Psoas muscle (tissue), 8 donors: ENCODE measurements around the gene LCN1. TPM values are rescaled to one million over a fixed set of nuclear protein-coding genes. Genes with fewer than 3 reads are reported as not detected.

Source experiments
- ATAC-seq, 4 donors: fragments of 200-7000 bp; cut with Tn5 transposase; one replicate each; pipeline ENCODE4 v1.9.1; 2020; ENCODE audit warnings: moderate library complexity in 3 of 4, mild to moderate bottlenecking in 2 of 4
- DNase-seq, 2 donors: peaks; one replicate each; pipeline ENCODE4 v3.0.0-alpha.2; 2020
- H3K27ac ChIP-seq: fragments of 200-600 bp; one replicate; pipeline ENCODE4 v1.8.0; 2022
- H3K27me3 ChIP-seq, 3 donors: fragments of 200-600 bp in 1 of 3; one replicate each; pipeline versions ENCODE4 v1.6.1 to v1.8.0; 2013 to 2022; ENCODE audit warnings: low read length in 2 of 3, mild to moderate bottlenecking in 2 of 3, moderate library complexity in 1 of 3; ENCODE audit not compliant: insufficient read depth in 3 of 3
- H3K36me3 ChIP-seq, 2 donors: fragments of 200-600 bp in 1 of 2; one replicate each; pipeline versions ENCODE4 v1.6.1 to v1.8.0; 2013 to 2022; ENCODE audit warnings: low read depth in 1 of 2, mild to moderate bottlenecking in 1 of 2, moderate library complexity in 1 of 2; ENCODE audit not compliant: insufficient read depth in 1 of 2
- H3K4me1 ChIP-seq: fragments of 200-600 bp; one replicate; pipeline ENCODE4 v1.8.0; 2022
- H3K4me3 ChIP-seq: fragments of 200-600 bp; one replicate; pipeline ENCODE4 v1.8.0; 2022; ENCODE audit warnings: mild to moderate bottlenecking
- H3K9me3 ChIP-seq: fragments of 200-600 bp; one replicate; pipeline ENCODE4 v1.8.0; 2022
- CTCF ChIP-seq: fragments of 200-600 bp; IDR thresholded peaks from one replicate; pipeline ENCODE4 v1.8.0; 2022; ENCODE audit warnings: antibody characterized with exemption
- WGBS, 3 donors: extraction: QIAGEN DNeasy Blood & Tissue Kit; methylation state at CpG; one replicate each; pipeline versions ENCODE4 v1.1.6 to v1.1.7; 2013; 5-methylcytosine and 5-hydroxymethylcytosine counted together
- intact Hi-C, 2 donors: fragments of 100-400 bp; cut with DNase I; formaldehyde crosslinking; loops; one replicate each; pipeline versions ENCODE4 v1.11.0 to v1.14.2; 2022
- polyA plus RNA-seq, 3 donors: library from polyadenylated mRNA; stranded (reverse); fragments of 200-250 nt; gene quantifications; one replicate each; pipeline ENCODE4 v1.2.3, GENCODE V29; 2013
- total RNA-seq, 4 donors: library from RNA; stranded (reverse); fragmentation: NEBNext Ultra II Directional in 2 of 4; extraction: Animal tissue kit (Norgen Biotek cat#: 25700) in 2 of 4; gene quantifications; one replicate each; pipeline versions ENCODE4 v1.2.1 to v1.2.4, GENCODE V29; 2021 to 2023
- donor health status: healthy with polysubstance abuse.
- donor health status: DM: no; HTN: no; CAD: no; lungs with moderate emphysema.
- donor health status: Bipolar disorder and iron deficiency.
- donor health status: healthy.
- donor health status: DM: yes; HTN: yes; CAD: no.
- donor health status: DM: no; HTN: no; CAD: no.
- donor health status: DM: no; HTN: no; CAD: no.
- donor health status: DM: yes; HTN: yes; CAD: no.

The LCN1 gene
- total and polyA plus RNA-seq, 7 donors: 0.71 TPM; not detected in 6

- WGBS, 3 donors: 64 to 70% (median 67%) methylated on average over 16 of the region's 16 CpGs
- H3K4me1 ChIP-seq: no peaks in the 10 kb centered on the region
- DNase-seq (no peak), ATAC-seq (no peak)
- TF ChIP-seq CTCF: no peak
- H3K27me3 ChIP-seq: peaks cover 0 to 11% (median 3%) of the 10 kb centered on the region in 3 donors
- intact Hi-C loops: no loop called here
- no peaks in the 10 kb centered on the region for H3K36me3 ChIP-seq
- H3K4me3 ChIP-seq: no peak overlapping the region
- no peak overlapping the region for H3K27ac ChIP-seq
- H3K9me3 ChIP-seq: no peaks in the 10 kb centered on the region
Measured at GRCh38 chr9:135555910-135556309, 34.7 kb downstream of the LCN1 start.

GRCh38 chr9:135559606-135560005, 38.4 kb downstream of the LCN1 start:
- no peak for DNase-seq
- TF ChIP-seq CTCF: no peak
- H3K4me1 ChIP-seq: no peaks in the 10 kb centered on the region
- intact Hi-C loops: no loop called here
- no peak overlapping the region for H3K27ac ChIP-seq
- 66% methylated on average over 11 of the region's 11 CpGs for WGBS, 3 donors
- H3K27me3 ChIP-seq: peaks cover 0 to 34% (median 1%) of the 10 kb centered on the region in 3 donors
- no peaks in the 10 kb centered on the region for H3K36me3 ChIP-seq
- H3K4me3 ChIP-seq: no peak overlapping the region
- no peaks in the 10 kb centered on the region for H3K9me3 ChIP-seq
- no peak for ATAC-seq

DNA sequence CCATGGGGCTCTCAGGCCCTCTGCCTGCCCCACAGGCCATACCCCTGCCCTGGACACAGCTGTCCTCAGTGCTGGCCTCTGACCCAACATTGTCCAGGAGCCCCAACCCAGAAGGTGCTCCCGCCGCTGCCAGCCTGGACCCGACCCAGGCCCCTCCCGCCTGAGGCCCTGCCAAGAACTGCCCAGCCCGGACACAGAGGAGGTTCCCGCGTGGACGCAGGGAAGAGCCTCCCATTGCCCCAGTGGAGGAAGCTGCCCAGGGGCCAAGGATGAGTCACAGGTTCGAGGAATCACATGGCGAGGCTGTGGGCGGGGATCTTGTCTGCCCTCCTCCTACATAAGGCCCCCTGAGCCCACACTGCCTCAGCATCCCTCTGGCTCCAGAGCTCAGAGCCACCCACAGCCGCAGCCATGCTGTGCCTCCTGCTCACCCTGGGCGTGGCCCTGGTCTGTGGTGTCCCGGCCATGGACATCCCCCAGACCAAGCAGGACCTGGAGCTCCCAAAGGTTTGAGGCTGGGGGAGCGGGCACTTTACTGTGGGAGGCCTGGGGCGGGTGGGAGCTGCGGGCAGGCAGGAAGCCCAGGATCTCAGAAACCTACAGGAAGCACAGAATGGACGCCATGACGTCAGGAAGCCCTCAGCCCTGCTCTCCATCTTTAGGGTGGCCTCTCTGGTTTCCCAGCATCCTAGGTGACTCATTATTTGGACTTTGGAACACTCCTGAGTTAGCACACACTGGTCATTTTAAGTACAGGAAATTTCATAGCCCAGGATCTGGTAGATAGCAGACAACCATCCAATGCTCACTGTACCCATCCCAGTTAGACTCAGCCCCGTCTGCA, 40.4 kb downstream of the LCN1 start, which contains the start of gene PAEP:
Gene PAEP (plus strand): TSS at position 366 of the 844 bp plus-strand sequence.
- Histone ChIP-seq H3K9me3 (no peaks in the 10 kb centered on the region), H3K27ac (no peak within 1 kb of the TSS), H3K4me3 (no peak within 1 kb of the TSS), H3K36me3 (no peaks in the 10 kb centered on the region), H3K4me1 (no peaks in the 10 kb centered on the region), H3K27me3 (peaks cover 0 to 51% (median 1%) of the 10 kb centered on the region in 3 donors)
- no peak for DNase-seq
- no peak for ATAC-seq
- WGBS, 3 donors: 71 to 74% (median 74%) methylated on average over 20 of the region's 20 CpGs
- intact Hi-C loops: no loop called here
- no peak for TF ChIP-seq CTCF

DNA sequence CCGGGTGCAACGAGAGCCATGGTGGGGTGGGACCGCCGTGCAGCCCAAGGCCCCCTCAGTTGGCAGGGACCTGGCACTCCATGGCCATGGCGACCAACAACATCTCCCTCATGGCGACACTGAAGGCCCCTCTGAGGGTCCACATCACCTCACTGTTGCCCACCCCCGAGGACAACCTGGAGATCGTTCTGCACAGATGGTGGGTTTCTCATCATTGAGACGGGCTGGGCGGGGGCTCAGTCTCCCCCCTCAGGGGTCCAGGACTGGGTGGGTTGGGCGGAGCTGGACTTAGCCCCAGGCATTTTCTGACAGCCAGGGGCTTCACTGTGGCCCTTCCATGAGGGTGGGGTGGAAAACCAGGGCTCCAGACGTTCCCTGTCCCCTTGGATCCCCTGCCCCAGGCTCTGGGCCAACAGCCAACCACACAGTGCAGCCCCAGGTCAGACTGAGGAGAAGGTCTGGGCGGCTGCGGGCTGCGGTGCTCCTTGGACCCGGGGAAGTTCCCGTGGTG, 41.0 kb downstream of the LCN1 start:
- H3K4me3 ChIP-seq: no peak overlapping the region
- intact Hi-C loops: no loop called here
- no peak for DNase-seq
- H3K4me1 ChIP-seq: no peaks in the 10 kb centered on the region
- 79 to 85% (median 81%) methylated on average over 17 of the region's 17 CpGs for WGBS, 3 donors
- TF ChIP-seq CTCF: no peak
- no peak overlapping the region for H3K27ac ChIP-seq
- H3K9me3 ChIP-seq: no peaks in the 10 kb centered on the region
- no peak for ATAC-seq
- no peaks in the 10 kb centered on the region for H3K36me3 ChIP-seq
- peaks cover 0 to 57% (median 1%) of the 10 kb centered on the region in 3 donors for H3K27me3 ChIP-seq
